NB4 (cell line): ENCODE measurements around the gene DMAC2L.

Experiments used
- DNase-seq: peaks from one replicate; pipeline ENCODE4 v3.0.0; 2010; ENCODE audit warnings: low read depth
- H3K4me3 ChIP-seq: one replicate; pipeline ENCODE4 v1.5.1; 2011; ENCODE audit warnings: mild to moderate bottlenecking, low read depth, low read length, moderate library complexity
- MAX ChIP-seq: IDR thresholded peaks from 2 replicates; pipeline ENCODE4 v1.6.1; 2011; ENCODE audit warnings: low read depth, low read length
- MYC ChIP-seq: IDR thresholded peaks from 2 replicates; pipeline ENCODE4 v1.6.1; 2011; ENCODE audit warnings: low read depth, low read length
- POLR2A ChIP-seq: IDR thresholded peaks from 2 replicates; pipeline ENCODE4 v1.6.1; 2011; ENCODE audit warnings: mild to moderate bottlenecking; ENCODE audit not compliant: insufficient read length; ENCODE audit errors: extremely low read depth
- TF ChIP-seq, protein P1 (sequence below): IDR thresholded peaks from one replicate; pipeline ENCODE4 v1.5.1; 2012; ENCODE audit warnings: low read depth, low read length

DMAC2L gene

DNA sequence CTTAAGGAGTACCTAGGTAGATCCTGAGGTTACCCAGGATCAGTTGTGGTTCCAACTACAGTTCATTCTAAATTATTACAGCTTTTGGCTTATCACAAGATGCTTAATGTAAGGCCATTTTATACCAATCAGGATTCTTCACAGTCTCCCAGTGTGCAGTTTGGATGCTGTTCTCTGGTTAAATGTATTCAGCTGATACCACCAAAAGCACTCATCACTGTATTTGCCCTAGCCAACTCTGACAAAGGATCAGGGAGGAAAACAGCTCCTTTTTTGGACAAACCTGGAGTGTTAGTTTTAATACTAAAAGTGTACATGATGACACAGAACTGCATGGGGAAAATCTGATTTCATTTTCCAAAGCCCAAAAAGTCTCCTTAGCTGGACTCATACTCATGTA is 19.5 kb downstream of the DMAC2L start:
- no peak overlapping the region for H3K4me3 ChIP-seq
- no peak for DNase-seq
- TF ChIP-seq, protein P1, sequence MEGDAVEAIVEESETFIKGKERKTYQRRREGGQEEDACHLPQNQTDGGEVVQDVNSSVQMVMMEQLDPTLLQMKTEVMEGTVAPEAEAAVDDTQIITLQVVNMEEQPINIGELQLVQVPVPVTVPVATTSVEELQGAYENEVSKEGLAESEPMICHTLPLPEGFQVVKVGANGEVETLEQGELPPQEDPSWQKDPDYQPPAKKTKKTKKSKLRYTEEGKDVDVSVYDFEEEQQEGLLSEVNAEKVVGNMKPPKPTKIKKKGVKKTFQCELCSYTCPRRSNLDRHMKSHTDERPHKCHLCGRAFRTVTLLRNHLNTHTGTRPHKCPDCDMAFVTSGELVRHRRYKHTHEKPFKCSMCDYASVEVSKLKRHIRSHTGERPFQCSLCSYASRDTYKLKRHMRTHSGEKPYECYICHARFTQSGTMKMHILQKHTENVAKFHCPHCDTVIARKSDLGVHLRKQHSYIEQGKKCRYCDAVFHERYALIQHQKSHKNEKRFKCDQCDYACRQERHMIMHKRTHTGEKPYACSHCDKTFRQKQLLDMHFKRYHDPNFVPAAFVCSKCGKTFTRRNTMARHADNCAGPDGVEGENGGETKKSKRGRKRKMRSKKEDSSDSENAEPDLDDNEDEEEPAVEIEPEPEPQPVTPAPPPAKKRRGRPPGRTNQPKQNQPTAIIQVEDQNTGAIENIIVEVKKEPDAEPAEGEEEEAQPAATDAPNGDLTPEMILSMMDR = no peak
- TF ChIP-seq MAX = no peak

DNA sequence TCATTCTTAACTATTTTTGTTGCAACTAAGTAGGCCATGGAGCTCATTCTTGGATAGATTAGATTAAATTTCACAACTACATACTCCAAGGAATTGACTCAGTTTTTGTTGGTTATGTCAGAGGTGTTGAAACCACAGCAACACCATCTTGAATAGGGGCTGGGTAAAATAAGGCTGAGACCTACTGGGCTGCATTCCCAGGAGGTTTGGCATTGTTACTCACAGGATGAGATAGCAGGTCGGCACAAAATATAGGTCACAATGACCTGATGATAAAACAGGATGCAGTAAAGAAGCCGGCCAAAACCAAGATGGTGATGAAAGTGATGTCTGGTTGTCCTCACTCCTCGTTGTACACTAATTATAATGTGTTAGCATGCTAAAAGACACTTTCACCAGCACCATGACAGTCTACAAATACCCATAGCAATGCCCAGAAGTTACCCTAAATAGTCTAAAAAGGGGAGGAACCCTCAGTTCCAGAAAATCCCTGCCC is 20.9 kb downstream of the DMAC2L start:
- peak; percentile 80 for DNase-seq
- TF ChIP-seq MYC (no peak), MAX (no peak), POLR2A (no peak)
- TF ChIP-seq, protein P1 = no peak
- no peak overlapping the region for H3K4me3 ChIP-seq

DNA sequence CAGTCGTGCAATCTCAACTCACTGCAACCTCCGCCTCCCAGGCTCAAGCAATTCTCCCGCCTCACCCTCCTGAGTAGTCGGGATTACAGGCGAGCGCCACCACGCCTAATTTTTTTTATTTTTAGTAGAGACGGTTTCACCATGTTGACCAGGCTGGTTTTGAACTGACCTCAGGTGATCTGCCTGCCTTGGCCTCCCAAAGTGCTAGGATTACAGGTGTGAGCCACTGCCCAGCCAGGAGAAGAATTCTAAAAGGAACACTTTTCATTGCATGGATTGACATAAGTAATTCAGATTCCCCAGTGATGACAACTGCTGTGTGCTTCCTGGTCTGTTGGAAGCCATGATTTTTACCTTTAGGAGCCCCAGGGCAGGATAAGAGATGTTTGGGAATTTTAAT is 22.1 kb downstream of the DMAC2L start:
- H3K4me3 ChIP-seq = no peak overlapping the region
- DNase-seq = no peak
- no peak for TF ChIP-seq MYC
- TF ChIP-seq MAX = no peak

DNA sequence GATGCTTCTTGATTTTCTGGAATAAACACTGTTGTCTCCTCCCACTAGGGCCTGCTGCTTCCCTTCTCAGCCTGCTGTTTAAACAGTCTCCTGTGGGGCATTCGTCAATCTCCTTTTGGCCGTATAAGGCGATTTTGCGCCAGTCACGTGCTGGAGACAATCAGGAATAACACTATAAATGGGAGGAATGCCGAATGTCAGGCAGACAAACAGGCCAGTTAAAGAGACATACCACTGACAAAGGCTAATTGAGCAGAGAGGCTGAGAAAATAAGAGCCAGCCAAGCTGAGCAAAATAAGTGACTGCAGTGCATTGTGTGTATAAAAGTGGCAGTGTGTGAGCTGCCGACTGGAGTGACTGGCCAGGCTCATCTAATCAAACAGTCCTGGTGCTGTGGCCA is 23.3 kb downstream of the DMAC2L start:
- no peak overlapping the region for H3K4me3 ChIP-seq
- no peak for TF ChIP-seq MAX
- TF ChIP-seq, protein P1 = no peak
- TF ChIP-seq POLR2A = no peak
- TF ChIP-seq MYC = no peak
- no peak for DNase-seq

GRCh38 chr14:50335989-50336824 is 24.1 kb downstream of the DMAC2L start:
- TF ChIP-seq, protein P1 = no peak
- TF ChIP-seq POLR2A (no peak), MAX (no peak), MYC (no peak)
- DNase-seq = peak; percentile 45
- no peak overlapping the region for H3K4me3 ChIP-seq

- no peak for DNase-seq
- H3K4me3 ChIP-seq = no peak overlapping the region
- TF ChIP-seq MYC (no peak), MAX (no peak), POLR2A (no peak)
- TF ChIP-seq, protein P1 = no peak
Measured at GRCh38 chr14:50338587-50338986, 26.5 kb downstream of the DMAC2L start.
